Lower lobe of right lung (tissue), 2 donors: ENCODE measurements around the gene PMIS2. TPM values are rescaled to one million over a fixed set of nuclear protein-coding genes. Genes with fewer than 3 reads are reported as not detected.

Experiments used
- ATAC-seq, 2 donors: fragments of 200-7000 bp; cut with Tn5 transposase; one replicate each; pipeline ENCODE4 v1.9.1; 2020 to 2022; ENCODE audit warnings: mild to moderate bottlenecking in 2 of 2, moderate library complexity in 2 of 2
- DNase-seq: peaks from one replicate; pipeline ENCODE4 v3.0.0-alpha.2; 2020
- H3K27ac ChIP-seq: fragments of 200-600 bp; one replicate; pipeline ENCODE4 v1.8.0; 2022
- H3K27me3 ChIP-seq: fragments of 200-600 bp; one replicate; pipeline ENCODE4 v1.8.0; 2022; ENCODE audit warnings: low read depth
- H3K36me3 ChIP-seq: fragments of 200-600 bp; one replicate; pipeline ENCODE4 v1.8.0; 2022; ENCODE audit warnings: mild to moderate bottlenecking
- H3K4me1 ChIP-seq: fragments of 200-600 bp; one replicate; pipeline ENCODE4 v1.8.0; 2022
- H3K4me3 ChIP-seq: fragments of 200-600 bp; one replicate; pipeline ENCODE4 v1.8.0; 2022; ENCODE audit warnings: mild to moderate bottlenecking
- H3K9me3 ChIP-seq: fragments of 200-600 bp; one replicate; pipeline ENCODE4 v1.8.0; 2022
- CTCF ChIP-seq: fragments of 200-600 bp; IDR thresholded peaks from one replicate; pipeline ENCODE4 v1.8.0; 2022; ENCODE audit warnings: antibody characterized with exemption, mild to moderate bottlenecking
- intact Hi-C: fragments of 100-400 bp; cut with DNase I; formaldehyde crosslinking; loops from one replicate; pipeline ENCODE4 v1.11.0; 2022
- total RNA-seq: library from RNA; stranded (reverse); fragmentation: NEBNext Ultra II Directional; extraction: Animal tissue kit (Norgen Biotek cat#: 25700); gene quantifications from one replicate; pipeline ENCODE4 v1.2.1, GENCODE V29; 2021
- donor health status: DM: no; HTN: yes; CAD: no; lungs with severe emphysema.

Gene PMIS2
- total RNA-seq, 1 donor from 2014 or later = not detected

GRCh38 chr19:35543280-35544109, 42.5 kb upstream of the PMIS2 start:
- intact Hi-C loops = no loop called here
- H3K27me3 ChIP-seq = no peaks in the 10 kb centered on the region
- DNase-seq (no peak), ATAC-seq (no peak)
- no peaks in the 10 kb centered on the region for H3K9me3 ChIP-seq
- H3K4me1 ChIP-seq = peaks cover 24% of the 10 kb centered on the region
- no peak overlapping the region for H3K27ac ChIP-seq
- TF ChIP-seq CTCF = no peak
- H3K4me3 ChIP-seq = no peak overlapping the region
- peaks cover 6% of the 10 kb centered on the region for H3K36me3 ChIP-seq

DNA sequence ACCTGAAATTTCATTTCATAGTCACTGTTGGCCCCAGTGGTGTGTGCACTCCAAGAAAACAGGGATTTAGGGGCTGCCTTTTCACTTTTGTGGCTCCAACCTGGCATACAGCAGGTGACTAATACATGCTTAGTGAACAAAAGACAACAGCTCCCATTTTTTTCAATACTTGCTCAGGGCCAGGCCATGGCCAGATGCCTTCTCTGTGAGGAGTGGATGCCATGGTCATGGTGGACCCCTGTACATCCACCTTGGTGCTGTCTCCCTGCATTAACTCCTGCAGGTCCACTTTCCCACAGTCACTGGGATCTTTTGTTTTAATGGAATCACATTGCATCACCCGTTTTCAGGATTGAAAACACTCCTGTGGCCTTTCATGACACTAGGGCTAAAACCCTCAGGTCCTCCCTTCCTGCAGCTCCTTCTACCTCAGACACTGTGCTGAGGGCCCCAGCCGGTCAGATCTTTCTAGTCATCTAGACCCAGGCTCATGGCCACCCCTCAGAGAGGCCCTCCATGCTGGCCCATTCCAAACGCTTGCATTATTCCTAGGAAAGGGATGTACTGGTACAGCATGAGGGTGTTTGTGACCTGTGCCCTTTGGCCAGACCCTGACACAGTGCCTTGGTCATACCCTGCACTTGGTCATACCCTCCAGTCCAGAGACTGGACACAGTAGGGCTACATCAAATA, 41.7 kb upstream of the PMIS2 start:
- Histone ChIP-seq H3K9me3 (no peaks in the 10 kb centered on the region), H3K27me3 (no peaks in the 10 kb centered on the region), H3K4me1 (peaks cover 24% of the 10 kb centered on the region), H3K4me3 (peak overlapping the region; percentile 99), H3K27ac (peak overlapping the region; percentile 92), H3K36me3 (peaks cover 6% of the 10 kb centered on the region)
- DNase-seq (no peak), ATAC-seq (no peak)
- no peak for TF ChIP-seq CTCF
- intact Hi-C loops = no loop called here

DNA sequence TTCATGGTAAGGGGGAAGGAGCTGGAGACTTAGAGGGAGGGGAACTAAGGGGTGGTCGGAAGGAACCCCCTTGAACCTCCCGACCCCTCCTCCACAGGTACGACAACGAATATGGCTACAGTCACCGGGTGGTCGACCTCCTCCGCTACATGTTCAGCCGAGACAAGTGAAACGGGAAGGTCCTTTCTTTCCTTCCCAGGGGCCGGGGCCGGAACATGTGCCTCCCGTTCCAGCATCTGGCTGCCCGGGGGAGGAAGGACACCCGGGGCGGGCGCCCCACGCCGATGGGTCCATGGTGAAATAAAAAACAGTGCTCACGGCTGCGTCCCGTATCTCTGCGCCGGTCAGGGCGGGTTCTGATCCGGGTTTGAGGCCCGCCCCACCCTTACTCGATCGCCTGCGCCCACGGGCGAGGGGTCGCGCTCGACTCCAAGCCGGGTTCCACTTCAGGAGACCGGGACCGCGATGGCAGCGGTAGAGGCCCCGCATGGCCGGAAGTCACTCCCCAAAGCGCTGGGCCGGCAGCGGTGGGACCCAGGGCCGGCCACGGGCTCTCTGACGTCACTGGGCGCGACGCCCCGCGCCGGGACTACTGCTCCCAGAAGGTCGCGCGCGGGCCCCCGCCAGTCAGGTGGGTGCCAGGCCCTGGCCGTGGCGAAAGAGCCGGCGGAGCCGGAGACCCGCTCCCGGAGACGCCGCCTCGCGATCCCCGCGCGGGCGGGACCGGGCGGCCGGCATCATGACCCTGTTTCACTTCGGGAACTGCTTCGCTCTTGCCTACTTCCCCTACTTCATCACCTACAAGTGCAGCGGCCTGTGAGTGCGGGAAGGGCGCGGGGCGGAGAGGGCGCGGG, 40.7 kb upstream of the PMIS2 start, which contains the start of gene TMEM147:
Gene TMEM147, plus strand, starts transcription at position 626 of the 854 bp plus-strand sequence. Its CDS starts 114 bp downstream, at position 740.
- peak; percentile 97 to 99 for ATAC-seq
- peaks cover 6% of the 10 kb centered on the region for H3K36me3 ChIP-seq
- peak within 1 kb of the TSS; percentile 92 for H3K27ac ChIP-seq
- peaks cover 24% of the 10 kb centered on the region for H3K4me1 ChIP-seq
- intact Hi-C loops = no loop called here
- DNase-seq = peak; percentile 97
- H3K4me3 ChIP-seq = peak within 1 kb of the TSS; percentile 99
- no peaks in the 10 kb centered on the region for H3K27me3 ChIP-seq
- H3K9me3 ChIP-seq = no peaks in the 10 kb centered on the region
- no peak for TF ChIP-seq CTCF

DNA sequence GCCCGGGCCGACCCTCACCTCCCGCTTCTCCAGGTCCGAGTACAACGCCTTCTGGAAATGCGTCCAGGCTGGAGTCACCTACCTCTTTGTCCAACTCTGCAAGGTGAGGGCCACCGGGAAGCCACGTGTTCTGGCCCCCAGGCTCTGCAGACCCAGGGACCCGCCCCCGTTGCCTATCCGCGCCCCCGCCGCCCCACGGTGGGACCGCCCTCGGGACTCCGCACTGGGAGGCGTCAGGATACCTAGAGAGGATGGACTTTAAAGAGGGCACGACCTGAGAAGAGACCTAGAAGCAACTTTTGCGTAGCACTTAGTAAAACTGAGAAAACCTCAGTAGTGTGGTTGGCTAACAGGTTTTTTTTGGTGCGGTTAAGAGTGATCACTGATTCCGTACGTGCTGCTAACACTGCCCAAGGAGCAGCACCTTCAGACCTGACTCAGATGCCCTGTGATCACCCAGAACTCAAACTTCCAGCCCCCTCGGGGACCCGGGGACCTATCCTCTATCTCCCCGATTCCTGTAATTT, 40.1 kb upstream of the PMIS2 start:
- ATAC-seq (peak; percentile 54 to 73), DNase-seq (peak; percentile 57)
- Histone ChIP-seq H3K27ac (peak overlapping the region; percentile 92), H3K9me3 (no peaks in the 10 kb centered on the region), H3K36me3 (peaks cover 6% of the 10 kb centered on the region), H3K4me1 (peaks cover 24% of the 10 kb centered on the region), H3K4me3 (peak overlapping the region; percentile 99), H3K27me3 (no peaks in the 10 kb centered on the region)
- no peak for TF ChIP-seq CTCF
- intact Hi-C loops = no loop called here

GRCh38 chr19:35546532-35546931, 39.4 kb upstream of the PMIS2 start:
- Histone ChIP-seq H3K4me1 (peaks cover 24% of the 10 kb centered on the region), H3K27me3 (no peaks in the 10 kb centered on the region), H3K36me3 (peaks cover 6% of the 10 kb centered on the region), H3K27ac (peak overlapping the region; percentile 92), H3K4me3 (peak overlapping the region; percentile 99), H3K9me3 (no peaks in the 10 kb centered on the region)
- ATAC-seq = no peak
- no peak for DNase-seq
- intact Hi-C loops = no loop called here
- no peak for TF ChIP-seq CTCF
